HepG2 (cell line): ENCODE measurements around the gene ALG10B. TPM values are rescaled to one million over a fixed set of nuclear protein-coding genes. Genes with fewer than 3 reads are reported as not detected.

Experiments
- ATAC-seq: fragments of 200-7000 bp; cut with Tn5 transposase; 3 replicates; pipeline ENCODE4 v1.9.1; 2020; ENCODE audit warnings: mild to moderate bottlenecking, moderate library complexity
- BruUV-seq: library from RNA; stranded (reverse); fragments of 400-500 nt; replicated peaks from 2 replicates; lab custom pipeline; 2021; lab: Mats Ljungman, UMichigan
- CTCF ChIA-PET: fragments of 300-600 bp; formaldehyde crosslinking; extraction: SDS; loops from one replicate; lab custom pipeline; 2021; ENCODE audit warnings: low total read pairs, inconsistent platforms, low intra/inter-chr PET ratio; lab: Yijun Ruan, JAX
- POLR2A ChIA-PET: fragments of 350-600 bp; sonication (Branson Sonifier 250); formaldehyde crosslinking; loops from one replicate; lab custom pipeline; 2020; ENCODE audit warnings: antibody characterized with exemption, inconsistent platforms; lab: Yijun Ruan, JAX
- DNase-seq: peaks from one replicate; pipeline ENCODE4 v3.0.0-alpha.2; 2015; ENCODE audit warnings: low spot score
- FAIRE-seq: peaks from 3 replicates; lab custom pipeline; 2011; peaks lifted over from hg19 to GRCh38; lab: Jason Lieb, UNC
- H2AFZ ChIP-seq: one replicate; pipeline ENCODE4 v1.6.1; 2011; ENCODE audit warnings: low read length, inconsistent platforms
- H3K27ac ChIP-seq: fragments of 300-600 bp; 3 replicates; pipeline ENCODE4 v1.8.0; 2011; ENCODE audit warnings: mixed run types, mild to moderate bottlenecking, mixed read lengths, low read length, inconsistent platforms; ENCODE audit not compliant: insufficient read depth; ENCODE audit errors: extremely low read length
- H3K27me3 ChIP-seq, 2 experiments: fragments of 200-600 bp in 1 of 2; 2 replicates in 1 of 2; 3 replicates in 1 of 2; pipeline versions ENCODE4 v1.6.0 to v1.8.0; 2011; ENCODE audit warnings: low read length in 2 of 2, mild to moderate bottlenecking in 2 of 2, moderate library complexity in 2 of 2, inconsistent platforms in 1 of 2; ENCODE audit not compliant: insufficient read depth in 2 of 2, control insufficient read depth in 1 of 2
- H3K36me3 ChIP-seq, 2 experiments: fragments of 200-600 bp in 1 of 2; replicated peaks in 1 of 2; 2 replicates in 1 of 2; 3 replicates in 1 of 2; pipeline versions ENCODE4 v1.5.1 to v1.8.0; 2011; ENCODE audit warnings: low read length in 2 of 2, inconsistent platforms in 1 of 2; ENCODE audit not compliant: insufficient read depth in 2 of 2, control insufficient read depth in 1 of 2
- H3K4me1 ChIP-seq: 2 replicates; pipeline ENCODE4 v1.5.1; 2012; ENCODE audit warnings: low read length, inconsistent platforms; ENCODE audit not compliant: insufficient read depth
- H3K4me2 ChIP-seq: 2 replicates; pipeline ENCODE4 v1.6.0; 2011; ENCODE audit warnings: low read depth, low read length, inconsistent platforms
- H3K4me3 ChIP-seq, 3 experiments: fragments of 200-600 bp in 1 of 3; sonication (generic), shearing (Covaris generic) in 1 of 3; replicated peaks in 1 of 3; 2 replicates each; pipeline ENCODE4 v1.5.1; 2011 to 2016; ENCODE audit warnings: low read length in 3 of 3, inconsistent platforms in 2 of 3, low read depth in 2 of 3, mild to moderate bottlenecking in 2 of 3, control low read depth in 1 of 3, mixed read lengths in 1 of 3; ENCODE audit not compliant: insufficient read depth in 1 of 3
- H3K79me2 ChIP-seq: one replicate; pipeline ENCODE4 v1.6.1; 2011; ENCODE audit warnings: low read length, inconsistent platforms; ENCODE audit not compliant: insufficient read depth
- H3K9ac ChIP-seq: 2 replicates; pipeline ENCODE4 v1.6.0; 2011; ENCODE audit warnings: mild to moderate bottlenecking, low read depth, low read length, inconsistent platforms; ENCODE audit not compliant: insufficient read depth
- H3K9me3 ChIP-seq: 2 replicates; pipeline ENCODE4 v1.5.1; 2012; ENCODE audit warnings: mild to moderate bottlenecking, low read length
- H4K20me1 ChIP-seq: 2 replicates; pipeline ENCODE4 v1.6.0; 2011; ENCODE audit warnings: inconsistent platforms, mild to moderate bottlenecking, low read length, moderate library complexity; ENCODE audit not compliant: insufficient read depth
- HDAC1 ChIP-seq: sonication (generic); formaldehyde crosslinking; IDR thresholded peaks from 2 replicates; pipeline ENCODE4 v1.5.1; 2020; ENCODE audit warnings: mild to moderate bottlenecking, missing genetic modification reagents
- HNF4G ChIP-seq, 2 experiments: sonication (generic) in 1 of 2; formaldehyde crosslinking in 1 of 2; IDR thresholded peaks; 2 replicates each; pipeline versions ENCODE4 v1.4.0 to v1.6.1; 2011 to 2020; ENCODE audit warnings: borderline replicate concordance in 2 of 2, low read depth in 2 of 2, mild to moderate bottlenecking in 2 of 2, low read length in 1 of 2, missing genetic modification reagents in 1 of 2, moderate library complexity in 1 of 2
- JARID2 ChIP-seq: sonication (generic); formaldehyde crosslinking; IDR thresholded peaks from 2 replicates; pipeline ENCODE4 v1.8.1; 2023; ENCODE audit warnings: missing genetic modification reagents, inconsistent platforms; ENCODE audit not compliant: insufficient replicate concordance
- KMT2B ChIP-seq: IDR thresholded peaks from 2 replicates; pipeline ENCODE4 v1.6.1; 2016; ENCODE audit warnings: missing genetic modification reagents, missing compliant biosample characterization
- PBX3 ChIP-seq: sonication (generic); formaldehyde crosslinking; IDR thresholded peaks from 2 replicates; pipeline ENCODE4 v1.8.1; 2023; ENCODE audit warnings: missing genetic modification reagents, inconsistent platforms, borderline replicate concordance
- PLRG1 ChIP-seq: fragments of 450-650 bp; conservative IDR thresholded peaks from 2 replicates; pipeline ENCODE4 v1.6.1; 2016
- POLR2A ChIP-seq, 2 experiments: IDR thresholded peaks; 2 replicates each; pipeline ENCODE4 v1.6.1; 2011; ENCODE audit warnings: low read depth in 2 of 2, low read length in 2 of 2, mild to moderate bottlenecking in 1 of 2, moderate library complexity in 1 of 2; ENCODE audit not compliant: insufficient read depth in 1 of 2
- SATB2 ChIP-seq: sonication (generic); formaldehyde crosslinking; IDR thresholded peaks from 2 replicates; pipeline ENCODE4 v1.5.0; 2020; ENCODE audit warnings: missing genetic modification reagents
- SMC3 ChIP-seq: IDR thresholded peaks from 2 replicates; pipeline ENCODE4 v1.6.1; 2011; ENCODE audit warnings: low read length, improper control_type of control experiment
- YY1 ChIP-seq: IDR thresholded peaks from 2 replicates; pipeline ENCODE4 v1.6.1; 2011; ENCODE audit warnings: low read length, low read depth, moderate library complexity, mild to moderate bottlenecking; ENCODE audit not compliant: insufficient read depth, insufficient replicate concordance
- ZNF546 ChIP-seq: sonication (generic); formaldehyde crosslinking; conservative IDR thresholded peaks from 2 replicates; pipeline ENCODE4 v1.8.1; 2023; ENCODE audit warnings: mild to moderate bottlenecking, missing genetic modification reagents
- ZNF572 ChIP-seq: sonication (generic); formaldehyde crosslinking; IDR thresholded peaks from 2 replicates; pipeline ENCODE4 v1.5.1; 2020; ENCODE audit warnings: mild to moderate bottlenecking, missing genetic modification reagents
- WGBS: methylation state at CpG from one replicate; pipeline ENCODE4 v1.1.6; 2017; ENCODE audit warnings: low lambda C conversion rate; 5-methylcytosine and 5-hydroxymethylcytosine counted together
- in situ Hi-C: cut with HindIII; loops from 2 replicates; pipeline ENCODE4 v1.10.0; 2017; ENCODE audit warnings: low pct_unique_long_range_greater_than_20kb; ENCODE audit not compliant: extremely low pct_ligation_motif_present
- intact Hi-C: fragments of 100-400 bp; cut with micrococcal nuclease; formaldehyde crosslinking; loops from one replicate; pipeline ENCODE4 v1.10.0; 2022; ENCODE audit not compliant: unreplicated experiment
- polyA plus RNA-seq, 8 experiments: library from polyadenylated mRNA; depleted of rRNA in 3 of 8; stranded (reverse) in 7 of 8; unstranded in 1 of 8; fragments of >200 nt; fragmentation: Illumina TruSeq in 4 of 8; extraction: Trizol in 4 of 8; gene quantifications; 2 replicates each; pipeline versions ENCODE4 v1.2.1 to v1.2.3, GENCODE V29; 2011 to 2016; ENCODE audit warnings: low read depth in 4 of 8, missing spikeins in 1 of 8, mixed read lengths in 1 of 8; ENCODE audit not compliant: insufficient read depth in 1 of 8
- total RNA-seq, 5 experiments: library from RNA; depleted of rRNA; stranded (reverse); fragments of >200 nt; fragmentation: Illumina TruSeq; extraction: Trizol; gene quantifications; 2 replicates each; pipeline ENCODE4 v1.2.3, GENCODE V29; 2016; ENCODE audit warnings: low read depth in 1 of 5
- TF ChIP-seq, protein P1 (sequence below): sonication (generic); formaldehyde crosslinking; conservative IDR thresholded peaks from 2 replicates; pipeline ENCODE4 v1.8.0; 2022; ENCODE audit warnings: low read depth, missing genetic modification reagents
- TF ChIP-seq, protein P2 (sequence below): sonication (generic); formaldehyde crosslinking; IDR thresholded peaks from 2 replicates; pipeline ENCODE4 v1.4.0; 2020; ENCODE audit warnings: mild to moderate bottlenecking, missing genetic modification reagents
- TF ChIP-seq, protein P3 (sequence below): sonication (generic); formaldehyde crosslinking; IDR thresholded peaks from 2 replicates; pipeline ENCODE4 v1.4.0; 2020; ENCODE audit warnings: missing genetic modification reagents

ALG10B gene
- total and polyA plus RNA-seq, 2 of the 13 experiments (the other 11 are each of a cell fraction or from before 2014, with no cell fraction given): 3.3 to 9.3 TPM

DNA sequence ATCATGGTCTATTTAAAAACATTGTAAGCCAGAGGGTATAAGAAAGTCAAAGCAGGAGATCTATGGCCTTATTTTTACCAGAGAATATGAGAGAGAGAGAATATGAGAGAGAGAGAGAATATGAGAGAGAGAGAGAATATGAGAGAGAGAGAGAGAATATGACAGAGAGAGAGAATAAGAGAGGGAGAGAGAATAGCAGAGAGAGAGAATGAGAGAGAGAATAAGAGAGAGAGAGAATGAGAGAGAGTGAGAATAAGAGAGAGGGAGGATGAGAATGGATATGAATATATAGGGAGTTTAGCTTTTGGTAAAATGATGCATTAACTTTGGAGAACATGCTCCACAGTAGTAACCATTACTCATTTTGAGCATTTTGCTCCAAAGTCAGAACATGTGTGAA lies 48.0 kb upstream of the ALG10B start (continued):
- TF ChIP-seq, protein P1, sequence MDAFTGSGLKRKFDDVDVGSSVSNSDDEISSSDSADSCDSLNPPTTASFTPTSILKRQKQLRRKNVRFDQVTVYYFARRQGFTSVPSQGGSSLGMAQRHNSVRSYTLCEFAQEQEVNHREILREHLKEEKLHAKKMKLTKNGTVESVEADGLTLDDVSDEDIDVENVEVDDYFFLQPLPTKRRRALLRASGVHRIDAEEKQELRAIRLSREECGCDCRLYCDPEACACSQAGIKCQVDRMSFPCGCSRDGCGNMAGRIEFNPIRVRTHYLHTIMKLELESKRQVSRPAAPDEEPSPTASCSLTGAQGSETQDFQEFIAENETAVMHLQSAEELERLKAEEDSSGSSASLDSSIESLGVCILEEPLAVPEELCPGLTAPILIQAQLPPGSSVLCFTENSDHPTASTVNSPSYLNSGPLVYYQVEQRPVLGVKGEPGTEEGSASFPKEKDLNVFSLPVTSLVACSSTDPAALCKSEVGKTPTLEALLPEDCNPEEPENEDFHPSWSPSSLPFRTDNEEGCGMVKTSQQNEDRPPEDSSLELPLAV: no peak

- ChIA-PET CTCF (no interaction called here), POLR2A (no interaction called here)
- no peak overlapping the region for H3K27ac ChIP-seq
- H4K20me1 ChIP-seq: no peaks in the 10 kb centered on the region
- no peak overlapping the region for H3K9ac ChIP-seq
- intact Hi-C loops: no loop called here
- no peak for ATAC-seq
- BruUV-seq: no TSS peak
- H3K9me3 ChIP-seq: peaks cover 47% of the 10 kb centered on the region
- no peaks in the 10 kb centered on the region for H3K36me3 ChIP-seq
- H2AFZ ChIP-seq: no peak overlapping the region
- no peak overlapping the region for H3K4me3 ChIP-seq
- no peaks in the 10 kb centered on the region for H3K27me3 ChIP-seq
- 0% methylated on average over 1 of the region's 1 CpG for WGBS
- no peak overlapping the region for H3K4me2 ChIP-seq
- no peaks in the 10 kb centered on the region for H3K79me2 ChIP-seq
- in situ Hi-C loops: no loop called here
- TF ChIP-seq ZNF572 (CRISPR knock-in tag): no peak
- no peak for TF ChIP-seq SATB2 (CRISPR knock-in tag)
- no peak for TF ChIP-seq PLRG1
- TF ChIP-seq JARID2 (CRISPR knock-in tag): no peak
- no peak for TF ChIP-seq HDAC1 (CRISPR knock-in tag)
- no peak for TF ChIP-seq HNF4G (IDR thresholded peaks at IDR 0.05; ENCODE audit: borderline replicate concordance, low read depth, low read length)
- no peak for TF ChIP-seq HNF4G (CRISPR knock-in tag; IDR thresholded peaks at IDR 0.05; ENCODE audit: borderline replicate concordance, low read depth)
- TF ChIP-seq, protein P2, sequence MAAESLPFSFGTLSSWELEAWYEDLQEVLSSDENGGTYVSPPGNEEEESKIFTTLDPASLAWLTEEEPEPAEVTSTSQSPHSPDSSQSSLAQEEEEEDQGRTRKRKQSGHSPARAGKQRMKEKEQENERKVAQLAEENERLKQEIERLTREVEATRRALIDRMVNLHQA (CRISPR knock-in tag): no peak
- no peak for TF ChIP-seq SMC3
- TF ChIP-seq, protein P3, sequence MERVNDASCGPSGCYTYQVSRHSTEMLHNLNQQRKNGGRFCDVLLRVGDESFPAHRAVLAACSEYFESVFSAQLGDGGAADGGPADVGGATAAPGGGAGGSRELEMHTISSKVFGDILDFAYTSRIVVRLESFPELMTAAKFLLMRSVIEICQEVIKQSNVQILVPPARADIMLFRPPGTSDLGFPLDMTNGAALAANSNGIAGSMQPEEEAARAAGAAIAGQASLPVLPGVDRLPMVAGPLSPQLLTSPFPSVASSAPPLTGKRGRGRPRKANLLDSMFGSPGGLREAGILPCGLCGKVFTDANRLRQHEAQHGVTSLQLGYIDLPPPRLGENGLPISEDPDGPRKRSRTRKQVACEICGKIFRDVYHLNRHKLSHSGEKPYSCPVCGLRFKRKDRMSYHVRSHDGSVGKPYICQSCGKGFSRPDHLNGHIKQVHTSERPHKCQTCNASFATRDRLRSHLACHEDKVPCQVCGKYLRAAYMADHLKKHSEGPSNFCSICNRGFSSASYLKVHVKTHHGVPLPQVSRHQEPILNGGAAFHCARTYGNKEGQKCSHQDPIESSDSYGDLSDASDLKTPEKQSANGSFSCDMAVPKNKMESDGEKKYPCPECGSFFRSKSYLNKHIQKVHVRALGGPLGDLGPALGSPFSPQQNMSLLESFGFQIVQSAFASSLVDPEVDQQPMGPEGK (CRISPR knock-in tag): no peak
- no peak for TF ChIP-seq KMT2B (CRISPR knock-in tag)
- no peak for TF ChIP-seq ZNF546 (CRISPR knock-in tag)
- no peak for TF ChIP-seq YY1
- no peak for TF ChIP-seq POLR2A (IDR thresholded peaks at IDR 0.05; ENCODE audit: insufficient read depth in 1 of 2, low read depth in 2 of 2, low read length in 2 of 2)
- no peak for TF ChIP-seq PBX3 (CRISPR knock-in tag)
- TF ChIP-seq, all 625 proteins: peak for 0
- H3K4me1 ChIP-seq: no peaks in the 10 kb centered on the region
- DNase-seq: no peak
- no peak for FAIRE-seq
These were observed 46.7 kb upstream of the ALG10B start for GRCh38 chr12:38269897-38270296.
